Suppressor macrophage (primary cell): ENCODE data around the gene SMARCD1.
"Not testable (repeated sequence)": the region's sequence is repeated elsewhere in the genome, so short reads cannot be mapped to it uniquely, and the experiment has no call there.

Experiments used
- DNase-seq, 4 experiments: peaks; one replicate each; pipeline ENCODE4 v3.0.0-alpha.2; 2020 to 2022

The SMARCD1 gene

DNA sequence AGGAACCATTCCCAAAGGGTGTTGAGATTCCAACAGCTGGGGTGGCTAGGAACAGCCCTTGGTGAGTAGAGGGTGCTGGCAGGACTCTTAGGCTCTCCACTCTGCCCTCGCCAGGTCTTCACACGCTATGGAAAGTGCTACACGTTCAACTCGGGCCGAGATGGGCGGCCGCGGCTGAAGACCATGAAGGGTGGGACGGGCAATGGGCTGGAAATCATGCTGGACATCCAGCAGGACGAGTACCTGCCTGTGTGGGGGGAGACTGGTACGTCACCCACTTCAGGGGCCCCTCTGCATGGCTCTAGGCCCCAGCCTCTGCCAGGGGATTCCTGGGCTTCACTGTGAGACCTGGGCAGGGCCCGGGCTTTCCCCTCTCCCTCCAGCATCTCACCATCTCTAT lies 8.0 kb upstream of the SMARCD1 start:
- DNase-seq, result no peak

GRCh38 chr12:50078281-50078680 lies 6.9 kb upstream of the SMARCD1 start:
- no peak for DNase-seq

DNA sequence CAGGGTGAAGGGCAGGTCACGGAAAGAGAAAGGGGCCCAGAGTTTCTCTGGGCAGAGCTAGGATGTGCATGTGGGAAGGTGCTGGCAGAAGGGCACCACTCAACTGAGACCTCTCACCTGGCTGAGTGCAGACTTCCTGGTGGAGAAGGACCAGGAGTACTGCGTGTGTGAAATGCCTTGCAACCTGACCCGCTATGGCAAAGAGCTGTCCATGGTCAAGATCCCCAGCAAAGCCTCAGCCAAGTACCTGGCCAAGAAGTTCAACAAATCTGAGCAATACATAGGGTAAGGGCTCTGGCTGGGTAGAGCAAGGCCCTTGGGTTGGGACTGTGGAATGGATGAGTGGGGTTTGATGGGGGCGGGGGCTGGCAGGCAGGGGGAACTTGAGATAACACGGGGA lies 5.4 kb upstream of the SMARCD1 start:
- no peak for DNase-seq

- no peak for DNase-seq
Observed at GRCh38 chr12:50081096-50081808, 3.9 kb upstream of the SMARCD1 start.

DNA sequence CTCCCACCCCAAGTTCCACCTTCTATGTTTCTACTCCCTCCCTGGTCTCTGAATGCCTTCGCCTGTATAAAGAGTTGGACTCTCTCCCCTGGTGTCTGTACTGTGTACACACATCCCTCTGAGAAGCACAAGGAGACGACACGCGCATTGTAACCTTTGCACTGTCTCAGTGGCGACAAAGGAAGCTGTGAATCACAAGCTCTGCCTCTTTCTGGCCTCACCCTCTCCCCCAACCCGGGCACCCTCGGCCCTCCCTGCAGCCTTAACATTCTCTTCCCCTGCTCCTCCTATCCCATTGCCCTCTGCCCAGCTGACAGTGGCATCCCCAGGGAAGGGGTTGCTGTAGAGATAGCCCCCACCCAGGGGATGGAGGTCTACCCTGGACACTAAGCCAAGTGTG lies 2.5 kb upstream of the SMARCD1 start:
- no peak for DNase-seq

DNA sequence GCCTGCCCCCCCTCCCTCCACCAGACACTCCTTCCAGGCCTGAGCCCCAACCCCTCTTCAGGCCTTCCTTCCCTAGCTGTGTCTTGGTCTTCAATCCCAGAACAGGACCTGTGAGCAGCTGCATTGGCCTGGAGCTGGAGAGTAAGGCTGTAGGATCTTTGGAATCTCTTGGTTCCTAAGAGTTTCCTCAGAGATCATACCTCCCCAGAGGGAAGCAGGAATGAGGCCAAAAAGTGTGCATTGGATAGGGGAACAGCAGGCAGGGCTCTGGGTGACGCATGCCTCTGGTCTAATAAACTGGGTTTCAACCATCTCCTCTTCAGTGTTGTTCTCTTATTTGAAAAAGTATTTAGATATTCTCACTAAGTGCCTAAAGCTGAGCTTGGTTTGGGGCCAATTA lies 1.8 kb upstream of the SMARCD1 start:
- no peak for DNase-seq

- not testable (repeated sequence) for DNase-seq
Observed at GRCh38 chr12:50084409-50084774, 750 bp upstream of the SMARCD1 start.

- no peak for DNase-seq
Observed at GRCh38 chr12:50085615-50086072, 502 bp downstream of the SMARCD1 start.

GRCh38 chr12:50086148-50086547 lies 1.0 kb downstream of the SMARCD1 start:
- no peak for DNase-seq

- no peak for DNase-seq
Observed at GRCh38 chr12:50087151-50087550, 2.0 kb downstream of the SMARCD1 start.

- peak in 1 of 4 experiments; percentile 11 for DNase-seq
Observed at GRCh38 chr12:50087995-50088394, 2.9 kb downstream of the SMARCD1 start.

DNA sequence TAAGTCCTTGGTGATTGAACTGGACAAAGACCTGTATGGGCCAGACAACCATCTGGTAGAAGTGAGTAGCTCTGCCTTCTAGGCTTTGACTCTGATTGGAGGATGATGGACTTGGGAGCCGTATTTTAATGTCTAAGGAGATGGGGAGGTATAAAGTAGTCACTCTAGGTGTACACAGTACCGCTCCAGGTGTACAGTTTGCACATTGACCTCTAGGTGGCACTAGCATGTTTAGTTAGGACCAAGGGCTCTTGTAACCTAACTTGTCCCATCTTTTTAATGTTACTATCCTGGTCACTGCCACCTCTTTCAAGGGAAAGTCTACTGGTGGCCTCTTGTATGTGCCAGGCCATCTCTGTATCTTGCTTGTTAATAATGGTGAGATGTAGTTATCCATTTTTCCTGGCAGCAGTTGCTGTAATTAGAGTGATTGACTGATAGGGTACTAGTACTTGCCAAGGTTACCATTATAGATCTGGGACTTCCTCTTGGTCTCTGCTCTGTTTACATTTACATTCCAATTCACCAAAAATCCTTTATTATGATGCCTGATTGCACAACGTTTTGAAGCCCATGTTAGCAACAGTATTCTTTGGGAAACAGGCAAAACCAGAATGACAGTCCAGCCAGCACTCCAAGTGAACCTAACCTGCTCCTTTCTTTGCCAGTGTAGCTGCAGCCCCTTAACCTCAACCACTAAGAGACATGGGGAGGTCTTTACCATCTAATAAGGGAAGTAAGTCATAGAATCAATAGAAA lies 3.6 kb downstream of the SMARCD1 start:
- DNase-seq, result peak; percentile 58 to 75 (median 66)

GRCh38 chr12:50089730-50090129 lies 4.6 kb downstream of the SMARCD1 start:
- DNase-seq, result no peak

DNA sequence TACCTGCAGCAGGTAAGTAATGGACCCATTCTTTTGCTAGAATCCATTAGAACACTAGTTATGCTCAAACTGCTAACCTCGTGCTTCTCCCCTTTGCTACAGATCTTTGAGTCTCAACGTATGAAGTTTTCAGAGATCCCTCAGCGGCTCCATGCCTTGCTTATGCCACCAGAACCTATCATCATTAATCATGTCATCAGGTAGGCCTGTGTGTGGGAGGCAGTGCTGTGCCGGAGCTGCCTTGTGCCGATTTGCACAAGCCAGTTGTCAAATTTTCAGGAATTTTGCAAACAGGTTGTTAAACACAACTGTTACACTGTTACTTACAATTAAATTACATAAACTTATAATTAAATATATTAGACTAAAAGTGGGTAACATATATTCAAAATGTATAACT lies 5.2 kb downstream of the SMARCD1 start:
- no peak for DNase-seq

DNA sequence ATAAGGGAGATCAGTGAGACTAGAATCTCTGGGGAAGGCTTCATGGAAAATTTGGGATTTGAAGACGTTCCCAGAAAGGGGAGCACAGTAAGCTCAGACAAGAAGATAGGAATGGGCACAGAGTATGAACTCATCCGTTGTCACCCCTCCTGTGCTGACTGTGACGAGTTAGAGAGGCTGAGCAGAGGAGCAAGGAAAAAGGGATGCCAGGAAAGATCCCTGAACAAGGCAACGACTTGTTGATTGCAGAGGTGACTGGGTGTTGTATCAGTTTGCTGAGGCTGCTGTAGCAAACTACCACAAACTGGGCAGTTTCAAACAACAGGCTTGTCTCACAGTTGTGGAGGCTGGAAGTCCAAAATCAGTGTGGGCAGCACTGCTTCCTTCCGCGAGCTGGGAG lies 12.8 kb downstream of the SMARCD1 start:
- DNase-seq, result no peak

- DNase-seq, result no peak
Observed at GRCh38 chr12:50099302-50100008, 14.3 kb downstream of the SMARCD1 start.

- DNase-seq, result no peak
Observed at GRCh38 chr12:50100561-50100960, 15.4 kb downstream of the SMARCD1 start.

- DNase-seq, result peak in 3 of 4 experiments; percentile 38 to 48 (median 40)
Observed at GRCh38 chr12:50101663-50102062, 16.5 kb downstream of the SMARCD1 start.

DNA sequence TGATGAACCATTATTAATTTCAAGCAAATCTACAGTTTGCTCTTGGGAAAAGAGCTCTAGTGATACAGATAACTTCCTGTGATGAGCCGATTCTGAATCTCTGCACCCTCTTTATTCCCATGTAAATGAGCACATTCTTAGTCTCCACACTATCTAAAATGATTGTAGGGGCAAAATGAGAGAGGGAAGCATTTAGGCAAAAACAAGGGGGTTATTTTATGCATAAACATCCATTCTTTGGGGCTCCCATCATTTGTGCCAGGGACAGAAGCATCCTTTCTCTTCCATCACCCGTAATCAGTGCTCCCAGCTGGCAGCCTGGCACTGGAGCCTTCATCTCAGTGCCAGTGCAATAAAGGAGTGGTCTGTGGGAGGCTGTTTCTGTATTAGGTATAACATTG lies 17.0 kb downstream of the SMARCD1 start:
- no peak for DNase-seq

GRCh38 chr12:50102646-50103309 lies 17.6 kb downstream of the SMARCD1 start:
- DNase-seq, result peak; percentile 69 to 87 (median 84)

- no peak for DNase-seq
Observed at GRCh38 chr12:50103351-50103750, 18.2 kb downstream of the SMARCD1 start.

GRCh38 chr12:50103767-50104321 lies 18.7 kb downstream of the SMARCD1 start, which contains the start of gene GPD1:
Gene GPD1, plus strand, starts transcription at chr12:50104008. Its CDS starts 43 bp downstream, at chr12:50104051.
- DNase-seq, result peak; percentile 40 to 72 (median 51)
